Lower leg skin (tissue), 3 donors: ENCODE measurements around the gene RIPK1.

ENCODE experiments used
- CTCF ChIP-seq, 3 donors: fragments of 450-650 bp; IDR thresholded peaks; one replicate each; pipeline ENCODE4 v1.5.1; 2016; ENCODE audit warnings: antibody characterized with exemption in 3 of 3, mild to moderate bottlenecking in 3 of 3, moderate library complexity in 2 of 3
- POLR2A ChIP-seq, 2 donors: fragments of 450-650 bp; IDR thresholded peaks; one replicate each; pipeline ENCODE4 v1.6.1; 2016 to 2017; ENCODE audit warnings: antibody characterized with exemption in 2 of 2, mild to moderate bottlenecking in 1 of 2, moderate library complexity in 1 of 2

DNA sequence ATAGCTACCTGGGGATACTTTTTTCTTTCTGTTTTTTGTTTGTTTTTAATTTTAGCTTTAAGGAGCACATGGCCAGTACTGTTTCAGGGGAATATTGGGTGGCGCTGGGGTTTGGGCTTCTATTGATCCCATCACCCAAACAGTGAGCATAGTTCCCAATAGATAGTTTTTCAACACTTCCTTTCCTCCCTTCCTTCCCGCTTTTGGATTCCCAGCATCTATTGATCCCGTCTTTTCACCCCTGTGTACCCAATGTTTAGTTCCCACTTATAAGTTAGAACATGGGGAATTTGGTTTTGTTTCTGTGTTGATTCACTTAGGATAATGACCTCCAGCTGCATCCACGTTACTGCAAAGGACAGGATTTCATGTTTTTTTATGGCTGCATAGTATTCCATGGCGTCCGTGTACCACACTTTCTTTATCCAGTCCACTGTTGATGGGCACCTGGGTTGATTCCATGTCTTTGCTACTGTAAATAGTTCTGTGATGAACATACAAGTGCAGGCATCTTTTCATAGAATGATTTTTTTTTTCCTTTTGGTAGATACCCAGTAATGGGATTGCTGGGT, 48.5 kb upstream of the RIPK1 start:
- TF ChIP-seq CTCF (IDR thresholded peaks at IDR 0.05) (no peak), POLR2A (IDR thresholded peaks at IDR 0.05) (no peak)
